GM23338 (cell line): ENCODE measurements around the gene RYR3.

Source experiments
- EZH2 ChIP-seq: fragments of 200-600 bp; sonication (generic); IDR thresholded peaks from one replicate; pipeline ENCODE4 v1.8.0; 2017; ENCODE audit warnings: antibody characterized with exemption, mild to moderate bottlenecking, low read depth; ENCODE audit not compliant: unreplicated experiment
- POLR2AphosphoS5 ChIP-seq: IDR thresholded peaks from 2 replicates; pipeline ENCODE4 v1.6.1; 2016; ENCODE audit warnings: antibody characterized with exemption, low read depth
- STAT1 ChIP-seq: IDR thresholded peaks from one replicate; pipeline ENCODE4 v1.6.1; 2016; ENCODE audit warnings: antibody characterized with exemption; ENCODE audit not compliant: unreplicated experiment
- ZNF114 ChIP-seq: fragments of 250-450 bp; sonication (Bioruptor Pico); IDR thresholded peaks from 2 replicates; pipeline ENCODE4 v1.5.0; 2020; ENCODE audit warnings: mild to moderate bottlenecking, moderate library complexity
- TF ChIP-seq, protein P1 (sequence below), 2 experiments: fragments of 200-600 bp in 1 of 2; sonication (generic) in 1 of 2; conservative IDR thresholded peaks; 2 replicates each; pipeline versions ENCODE4 v1.5.1 to v1.6.1; 2016 to 2017; ENCODE audit warnings: antibody characterized with exemption in 2 of 2, low read depth in 2 of 2, mild to moderate bottlenecking in 2 of 2, moderate library complexity in 1 of 2

DNA sequence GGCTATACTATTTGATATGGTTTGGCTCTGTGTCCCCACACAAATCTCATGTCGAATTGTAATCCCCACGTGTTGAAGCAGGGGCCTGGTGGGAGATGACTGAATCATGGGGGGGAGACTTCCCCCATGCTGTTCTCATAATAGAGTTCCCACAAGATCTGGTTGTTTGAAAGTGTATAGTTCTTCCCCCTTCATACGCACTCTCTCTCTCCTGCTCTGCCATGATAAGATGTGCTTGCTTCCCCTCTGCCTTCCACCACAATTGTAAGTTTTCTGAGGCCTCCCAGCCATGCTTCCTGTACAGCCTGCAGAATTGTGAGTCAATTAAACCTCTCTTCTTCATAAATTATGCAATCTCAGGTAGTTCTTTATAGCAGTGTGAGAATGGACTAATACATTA lies 367.4 kb downstream of the RYR3 start:
- TF ChIP-seq, protein P1, sequence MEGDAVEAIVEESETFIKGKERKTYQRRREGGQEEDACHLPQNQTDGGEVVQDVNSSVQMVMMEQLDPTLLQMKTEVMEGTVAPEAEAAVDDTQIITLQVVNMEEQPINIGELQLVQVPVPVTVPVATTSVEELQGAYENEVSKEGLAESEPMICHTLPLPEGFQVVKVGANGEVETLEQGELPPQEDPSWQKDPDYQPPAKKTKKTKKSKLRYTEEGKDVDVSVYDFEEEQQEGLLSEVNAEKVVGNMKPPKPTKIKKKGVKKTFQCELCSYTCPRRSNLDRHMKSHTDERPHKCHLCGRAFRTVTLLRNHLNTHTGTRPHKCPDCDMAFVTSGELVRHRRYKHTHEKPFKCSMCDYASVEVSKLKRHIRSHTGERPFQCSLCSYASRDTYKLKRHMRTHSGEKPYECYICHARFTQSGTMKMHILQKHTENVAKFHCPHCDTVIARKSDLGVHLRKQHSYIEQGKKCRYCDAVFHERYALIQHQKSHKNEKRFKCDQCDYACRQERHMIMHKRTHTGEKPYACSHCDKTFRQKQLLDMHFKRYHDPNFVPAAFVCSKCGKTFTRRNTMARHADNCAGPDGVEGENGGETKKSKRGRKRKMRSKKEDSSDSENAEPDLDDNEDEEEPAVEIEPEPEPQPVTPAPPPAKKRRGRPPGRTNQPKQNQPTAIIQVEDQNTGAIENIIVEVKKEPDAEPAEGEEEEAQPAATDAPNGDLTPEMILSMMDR (conservative IDR thresholded peaks at IDR 0.05; ENCODE audit: low read depth in 2 of 2) = no peak
- TF ChIP-seq STAT1 (no peak), ZNF114 (CRISPR knock-in tag) (no peak), EZH2 (no peak), POLR2AphosphoS5 (no peak)
